Astrocyte (in vitro differentiated cells and primary cell): Measurements from ENCODE around the gene LYPD6B. TPM values are rescaled to one million over a fixed set of nuclear protein-coding genes. Genes with fewer than 3 reads are reported as not detected.

Source experiments
- DNase-seq: peaks from one replicate; pipeline ENCODE4 v3.0.0-alpha.2; 2010; ENCODE audit warnings: low read depth
- FAIRE-seq: peaks from 2 replicates; lab custom pipeline; 2011; peaks lifted over from hg19 to GRCh38; lab: Jason Lieb, UNC
- H2AFZ ChIP-seq: 2 replicates; pipeline ENCODE4 v1.6.0; 2012; ENCODE audit warnings: low read depth, low read length, inconsistent platforms
- H3K27ac ChIP-seq: 2 replicates; pipeline ENCODE4 v1.5.1; 2011; ENCODE audit warnings: low read depth, low read length, inconsistent platforms
- H3K27me3 ChIP-seq: 2 replicates; pipeline ENCODE4 v1.6.0; 2011; ENCODE audit warnings: low read length, inconsistent platforms; ENCODE audit not compliant: insufficient read depth
- H3K36me3 ChIP-seq: 2 replicates; pipeline ENCODE4 v1.5.1; 2011; ENCODE audit warnings: low read length, inconsistent platforms; ENCODE audit not compliant: insufficient read depth
- H3K4me1 ChIP-seq: 2 replicates; pipeline ENCODE4 v1.5.1; 2011; ENCODE audit warnings: low read length, inconsistent platforms; ENCODE audit not compliant: insufficient read depth
- H3K4me2 ChIP-seq: 2 replicates; pipeline ENCODE4 v1.6.0; 2012; ENCODE audit warnings: low read length, inconsistent platforms
- H3K4me3 ChIP-seq: 2 replicates; pipeline ENCODE4 v1.5.1; 2011; ENCODE audit warnings: low read depth, mild to moderate bottlenecking, low read length, inconsistent platforms; ENCODE audit not compliant: insufficient read depth
- H3K79me2 ChIP-seq: 2 replicates; pipeline ENCODE4 v1.6.0; 2012; ENCODE audit warnings: mild to moderate bottlenecking, low read length, inconsistent platforms; ENCODE audit not compliant: insufficient read depth
- H3K9ac ChIP-seq: 2 replicates; pipeline ENCODE4 v1.6.0; 2012; ENCODE audit warnings: mild to moderate bottlenecking, low read length, inconsistent platforms
- H3K9me3 ChIP-seq: 2 replicates; pipeline ENCODE4 v1.5.1; 2012; ENCODE audit warnings: low read depth, mild to moderate bottlenecking, low read length, inconsistent platforms; ENCODE audit not compliant: insufficient read depth
- H4K20me1 ChIP-seq: 2 replicates; pipeline ENCODE4 v1.6.0; 2012; ENCODE audit warnings: low read length, inconsistent platforms; ENCODE audit not compliant: insufficient read depth
- H3K27ac Mint-ChIP-seq: one replicate; pipeline ENCODE4 v1.8.0; 2021; ENCODE audit warnings: mild to moderate bottlenecking, mixed read lengths; ENCODE audit not compliant: unreplicated experiment
- H3K27me3 Mint-ChIP-seq: one replicate; pipeline ENCODE4 v1.8.0; 2021; ENCODE audit warnings: low read depth, mixed read lengths; ENCODE audit not compliant: unreplicated experiment
- H3K36me3 Mint-ChIP-seq: one replicate; pipeline ENCODE4 v1.8.0; 2021; ENCODE audit warnings: low read depth, mixed read lengths; ENCODE audit not compliant: unreplicated experiment
- H3K4me1 Mint-ChIP-seq: one replicate; pipeline ENCODE4 v1.8.0; 2021; ENCODE audit warnings: low read depth, mixed read lengths; ENCODE audit not compliant: unreplicated experiment
- H3K4me3 Mint-ChIP-seq: one replicate; pipeline ENCODE4 v1.8.0; 2021; ENCODE audit warnings: mild to moderate bottlenecking, moderate library complexity, mixed read lengths; ENCODE audit not compliant: unreplicated experiment
- H3K9me3 Mint-ChIP-seq: one replicate; pipeline ENCODE4 v1.8.0; 2021; ENCODE audit warnings: mild to moderate bottlenecking, mixed read lengths; ENCODE audit not compliant: unreplicated experiment
- CTCF ChIP-seq: IDR thresholded peaks from 2 replicates; pipeline ENCODE4 v1.5.1; 2011; ENCODE audit warnings: low read depth, mild to moderate bottlenecking, inconsistent platforms, low read length, moderate library complexity; ENCODE audit not compliant: insufficient read depth
- EZH2 ChIP-seq: IDR thresholded peaks from 2 replicates; pipeline ENCODE4 v1.6.1; 2012; ENCODE audit warnings: mild to moderate bottlenecking, low read length, inconsistent platforms; ENCODE audit not compliant: insufficient read depth
- total RNA-seq: library from RNA; stranded (reverse); gene quantifications from 2 replicates; pipeline ENCODE4 v1.2.1, GENCODE V29; 2021

Gene LYPD6B
- total RNA-seq, 1 donor from 2014 or later, result 1.2 TPM

- Histone ChIP-seq H3K4me2 (no peak overlapping the region), H3K4me1 (no peaks in the 10 kb centered on the region), H3K27me3 (no peaks in the 10 kb centered on the region), H4K20me1 (no peaks in the 10 kb centered on the region), H3K27ac (no peak overlapping the region), H3K9me3 (no peaks in the 10 kb centered on the region), H3K9ac (no peak overlapping the region), H3K36me3 (no peaks in the 10 kb centered on the region), H3K79me2 (no peaks in the 10 kb centered on the region), H3K4me3 (no peak overlapping the region), H2AFZ (no peak overlapping the region)
- no peak overlapping the region for H3K27ac Mint-ChIP-seq
- DNase-seq (no peak), FAIRE-seq (no peak)
- no peak overlapping the region for H3K4me3 Mint-ChIP-seq
- no peaks in the 10 kb centered on the region for H3K4me1 Mint-ChIP-seq
- no peaks in the 10 kb centered on the region for H3K36me3 Mint-ChIP-seq
- H3K9me3 Mint-ChIP-seq, result no peaks in the 10 kb centered on the region
- H3K27me3 Mint-ChIP-seq, result peaks cover 12% of the 10 kb centered on the region
- TF ChIP-seq CTCF (no peak), EZH2 (no peak)
Measured at GRCh38 chr2:149160195-149160594, 121.7 kb downstream of the LYPD6B start.

DNA sequence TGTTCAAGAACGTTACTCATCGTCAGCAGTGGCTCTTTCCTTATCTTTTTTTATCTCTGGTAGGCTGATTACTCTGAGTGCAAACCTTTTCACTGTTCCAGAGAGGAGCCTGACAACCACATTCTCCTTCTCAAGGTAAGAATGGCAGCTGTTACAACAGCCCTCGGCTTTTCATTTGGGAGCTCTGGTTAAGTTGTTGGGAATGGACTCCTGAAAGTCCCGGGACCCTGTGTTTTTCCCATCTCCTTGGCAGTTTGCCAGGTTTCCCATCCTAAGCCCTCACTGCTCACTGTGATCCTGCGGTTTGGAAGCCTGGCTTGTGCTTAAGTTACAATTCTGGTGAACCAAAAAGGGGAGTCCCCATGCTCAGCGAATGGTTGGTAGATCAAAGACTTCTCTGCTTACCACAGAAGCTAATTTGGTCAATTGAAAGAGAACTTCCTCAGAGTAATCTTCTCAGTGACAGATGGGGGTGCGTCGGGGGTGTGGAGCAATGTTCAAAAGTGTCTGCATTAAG, 122.3 kb downstream of the LYPD6B start:
- Histone ChIP-seq H3K9me3 (no peaks in the 10 kb centered on the region), H3K4me3 (no peak overlapping the region), H3K9ac (no peak overlapping the region), H3K4me2 (no peak overlapping the region), H3K27ac (no peak overlapping the region), H2AFZ (no peak overlapping the region), H3K79me2 (no peaks in the 10 kb centered on the region), H4K20me1 (no peaks in the 10 kb centered on the region), H3K4me1 (no peaks in the 10 kb centered on the region), H3K36me3 (no peaks in the 10 kb centered on the region), H3K27me3 (no peaks in the 10 kb centered on the region)
- no peaks in the 10 kb centered on the region for H3K9me3 Mint-ChIP-seq
- FAIRE-seq (no peak), DNase-seq (no peak)
- no peaks in the 10 kb centered on the region for H3K36me3 Mint-ChIP-seq
- peaks cover 8% of the 10 kb centered on the region for H3K27me3 Mint-ChIP-seq
- TF ChIP-seq CTCF (no peak), EZH2 (no peak)
- no peak overlapping the region for H3K27ac Mint-ChIP-seq
- no peaks in the 10 kb centered on the region for H3K4me1 Mint-ChIP-seq
- no peak overlapping the region for H3K4me3 Mint-ChIP-seq

DNA sequence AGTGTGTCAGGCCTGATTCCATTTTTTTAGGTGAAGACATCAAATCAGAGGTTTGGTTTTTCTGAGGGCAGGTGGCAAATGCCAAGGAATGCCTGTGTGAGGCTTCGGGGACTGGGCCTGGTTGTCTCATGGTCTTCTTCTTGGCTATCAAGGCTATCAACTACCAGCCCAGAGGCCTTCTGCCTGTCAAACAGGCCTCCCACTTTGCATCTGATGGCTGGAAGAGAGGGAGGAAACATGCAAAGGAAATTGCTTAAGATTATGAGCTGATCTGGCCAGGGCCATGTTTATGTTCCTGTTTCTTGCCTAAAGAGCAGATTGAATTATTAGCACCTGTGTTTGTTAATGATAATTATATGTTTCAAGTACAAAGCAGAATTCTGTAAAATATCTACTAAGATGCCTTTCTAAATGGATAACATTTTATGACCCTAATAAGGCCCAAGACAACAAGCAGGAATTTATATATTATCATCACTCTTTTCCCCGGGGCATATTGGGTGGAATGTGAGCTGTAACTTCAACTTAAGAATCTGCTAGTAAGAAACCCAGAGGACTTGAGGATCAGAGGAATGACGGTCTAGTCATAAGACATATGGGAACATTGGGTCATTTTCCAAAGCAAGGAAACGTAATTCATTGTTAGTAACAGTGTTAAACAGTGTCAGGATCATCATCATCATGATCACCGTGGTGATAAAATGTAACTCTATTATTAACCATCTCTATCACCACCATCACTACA, 123.2 kb downstream of the LYPD6B start:
- Mint-ChIP-seq H3K27ac (no peak overlapping the region), H3K4me1 (no peaks in the 10 kb centered on the region), H3K36me3 (no peaks in the 10 kb centered on the region), H3K4me3 (no peak overlapping the region), H3K9me3 (no peaks in the 10 kb centered on the region), H3K27me3 (peaks cover 4% of the 10 kb centered on the region)
- H3K9ac ChIP-seq, result no peak overlapping the region
- TF ChIP-seq CTCF, result no peak
- no peak for TF ChIP-seq EZH2
- H3K4me3 ChIP-seq, result no peak overlapping the region
- no peak overlapping the region for H2AFZ ChIP-seq
- peaks cover 2% of the 10 kb centered on the region for H3K27me3 ChIP-seq
- no peaks in the 10 kb centered on the region for H3K4me1 ChIP-seq
- FAIRE-seq (no peak), DNase-seq (no peak)
- no peaks in the 10 kb centered on the region for H3K36me3 ChIP-seq
- H3K4me2 ChIP-seq, result no peak overlapping the region
- no peaks in the 10 kb centered on the region for H3K79me2 ChIP-seq
- no peak overlapping the region for H3K27ac ChIP-seq
- no peaks in the 10 kb centered on the region for H4K20me1 ChIP-seq
- no peaks in the 10 kb centered on the region for H3K9me3 ChIP-seq
